Measurements from ENCODE around the gene SLC26A11.

GRCh38 chr17:80198144-80198661, 22.0 kb upstream of the SLC26A11 start:
- TF ChIP-seq POLR2AphosphoS5 (IDR thresholded peaks at IDR 0.05; ENCODE audit: low read depth, low read length): no peak
- no peak for TF ChIP-seq POLR2A (IDR thresholded peaks at IDR 0.05; ENCODE audit: low read depth, low read length)

Data from GM12892 (cell line).